Measurements from ENCODE around the gene TRPM5.

DNA sequence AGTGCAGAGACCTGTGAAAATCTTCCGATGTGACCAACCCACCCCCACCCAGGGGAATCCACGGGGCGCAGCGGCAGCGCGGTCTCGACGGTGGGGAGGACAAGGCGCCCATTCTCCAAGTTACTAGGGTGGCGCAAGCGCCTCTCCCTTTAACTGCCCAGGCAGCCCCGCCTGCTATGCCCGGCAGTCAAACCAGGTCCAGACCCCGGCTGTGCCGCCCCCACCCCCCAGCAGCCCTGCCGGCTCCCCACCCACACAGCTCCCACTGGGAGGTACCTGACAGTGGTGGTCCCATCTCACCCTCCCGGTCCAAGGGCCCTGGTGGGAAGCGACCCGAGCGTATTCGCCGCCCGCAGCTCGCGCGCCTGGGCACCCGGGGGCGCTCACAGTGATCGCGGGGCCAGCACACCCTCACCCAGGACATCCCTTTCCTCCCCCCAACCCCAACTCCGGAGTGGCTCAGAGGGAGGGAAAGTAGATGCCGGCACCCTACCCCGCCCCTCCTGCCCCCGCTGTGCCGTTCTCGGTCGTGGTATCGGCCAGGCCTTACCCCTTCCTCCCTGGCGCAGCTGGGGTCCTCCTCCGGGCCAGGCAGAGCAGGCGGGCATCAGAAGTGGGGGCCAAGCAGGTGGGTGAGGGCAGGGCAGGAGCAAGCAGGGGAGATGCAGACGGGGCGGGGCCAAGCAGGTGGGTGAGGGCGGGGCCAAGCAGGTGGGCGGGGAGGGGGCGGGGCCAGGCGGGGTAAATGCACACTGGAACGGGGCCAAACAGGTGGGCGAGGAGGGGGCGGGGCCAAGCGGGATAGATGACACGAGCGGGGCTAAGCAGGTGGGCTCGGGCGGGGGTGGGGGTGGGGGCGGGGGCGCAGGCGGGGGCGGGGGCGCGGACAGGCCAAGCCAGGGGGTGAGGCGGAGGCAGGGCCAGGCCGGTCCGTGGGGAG is at the start of gene TRPM5:
- no peak for TF ChIP-seq GABPA (IDR thresholded peaks at IDR 0.05; ENCODE audit: low read depth)
- TF ChIP-seq, protein P1, sequence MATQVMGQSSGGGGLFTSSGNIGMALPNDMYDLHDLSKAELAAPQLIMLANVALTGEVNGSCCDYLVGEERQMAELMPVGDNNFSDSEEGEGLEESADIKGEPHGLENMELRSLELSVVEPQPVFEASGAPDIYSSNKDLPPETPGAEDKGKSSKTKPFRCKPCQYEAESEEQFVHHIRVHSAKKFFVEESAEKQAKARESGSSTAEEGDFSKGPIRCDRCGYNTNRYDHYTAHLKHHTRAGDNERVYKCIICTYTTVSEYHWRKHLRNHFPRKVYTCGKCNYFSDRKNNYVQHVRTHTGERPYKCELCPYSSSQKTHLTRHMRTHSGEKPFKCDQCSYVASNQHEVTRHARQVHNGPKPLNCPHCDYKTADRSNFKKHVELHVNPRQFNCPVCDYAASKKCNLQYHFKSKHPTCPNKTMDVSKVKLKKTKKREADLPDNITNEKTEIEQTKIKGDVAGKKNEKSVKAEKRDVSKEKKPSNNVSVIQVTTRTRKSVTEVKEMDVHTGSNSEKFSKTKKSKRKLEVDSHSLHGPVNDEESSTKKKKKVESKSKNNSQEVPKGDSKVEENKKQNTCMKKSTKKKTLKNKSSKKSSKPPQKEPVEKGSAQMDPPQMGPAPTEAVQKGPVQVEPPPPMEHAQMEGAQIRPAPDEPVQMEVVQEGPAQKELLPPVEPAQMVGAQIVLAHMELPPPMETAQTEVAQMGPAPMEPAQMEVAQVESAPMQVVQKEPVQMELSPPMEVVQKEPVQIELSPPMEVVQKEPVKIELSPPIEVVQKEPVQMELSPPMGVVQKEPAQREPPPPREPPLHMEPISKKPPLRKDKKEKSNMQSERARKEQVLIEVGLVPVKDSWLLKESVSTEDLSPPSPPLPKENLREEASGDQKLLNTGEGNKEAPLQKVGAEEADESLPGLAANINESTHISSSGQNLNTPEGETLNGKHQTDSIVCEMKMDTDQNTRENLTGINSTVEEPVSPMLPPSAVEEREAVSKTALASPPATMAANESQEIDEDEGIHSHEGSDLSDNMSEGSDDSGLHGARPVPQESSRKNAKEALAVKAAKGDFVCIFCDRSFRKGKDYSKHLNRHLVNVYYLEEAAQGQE (IDR thresholded peaks at IDR 0.05; ENCODE audit: low read depth, low read length): no peak
- TF ChIP-seq, protein P2, sequence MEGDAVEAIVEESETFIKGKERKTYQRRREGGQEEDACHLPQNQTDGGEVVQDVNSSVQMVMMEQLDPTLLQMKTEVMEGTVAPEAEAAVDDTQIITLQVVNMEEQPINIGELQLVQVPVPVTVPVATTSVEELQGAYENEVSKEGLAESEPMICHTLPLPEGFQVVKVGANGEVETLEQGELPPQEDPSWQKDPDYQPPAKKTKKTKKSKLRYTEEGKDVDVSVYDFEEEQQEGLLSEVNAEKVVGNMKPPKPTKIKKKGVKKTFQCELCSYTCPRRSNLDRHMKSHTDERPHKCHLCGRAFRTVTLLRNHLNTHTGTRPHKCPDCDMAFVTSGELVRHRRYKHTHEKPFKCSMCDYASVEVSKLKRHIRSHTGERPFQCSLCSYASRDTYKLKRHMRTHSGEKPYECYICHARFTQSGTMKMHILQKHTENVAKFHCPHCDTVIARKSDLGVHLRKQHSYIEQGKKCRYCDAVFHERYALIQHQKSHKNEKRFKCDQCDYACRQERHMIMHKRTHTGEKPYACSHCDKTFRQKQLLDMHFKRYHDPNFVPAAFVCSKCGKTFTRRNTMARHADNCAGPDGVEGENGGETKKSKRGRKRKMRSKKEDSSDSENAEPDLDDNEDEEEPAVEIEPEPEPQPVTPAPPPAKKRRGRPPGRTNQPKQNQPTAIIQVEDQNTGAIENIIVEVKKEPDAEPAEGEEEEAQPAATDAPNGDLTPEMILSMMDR (IDR thresholded peaks at IDR 0.05): no peak
- TF ChIP-seq FOXJ3 (CRISPR knock-in tag; IDR thresholded peaks at IDR 0.05): no peak
- TF ChIP-seq YY1 (IDR thresholded peaks at IDR 0.05; ENCODE audit: low read depth): no peak
- TF ChIP-seq EZH2phosphoT487 (IDR thresholded peaks at IDR 0.05; ENCODE audit: borderline replicate concordance, low read depth): no peak
- TF ChIP-seq SMC3 (IDR thresholded peaks at IDR 0.05; ENCODE audit: low read depth, low read length): no peak
- no peak for TF ChIP-seq FOSL2 (IDR thresholded peaks at IDR 0.05; ENCODE audit: borderline replicate concordance, low read depth)
- TF ChIP-seq CHD2 (IDR thresholded peaks at IDR 0.05; ENCODE audit: low read length, partially characterized antibody): no peak

Data from SK-N-SH (cell line).